Activated T-cell treated with anti-CD3 and anti-CD28 coated beads for 24 hours (primary cell): ENCODE data around the gene TRIM17.

ENCODE experiments used
- DNase-seq: peaks from one replicate; pipeline ENCODE4 v3.0.0-alpha.2; 2020; ENCODE audit warnings: low read depth

Gene TRIM17

GRCh38 chr1:228417061-228417460, 400 bp upstream of the TRIM17 start:
- DNase-seq = no peak

GRCh38 chr1:228415853-228416216, 826 bp downstream of the TRIM17 start:
- DNase-seq = no peak

GRCh38 chr1:228415221-228415620, 1.4 kb downstream of the TRIM17 start:
- DNase-seq = no peak

- no peak for DNase-seq
Measured at GRCh38 chr1:228414511-228415211, 2.0 kb downstream of the TRIM17 start.

- DNase-seq = no peak
Measured at GRCh38 chr1:228413241-228414010, 3.2 kb downstream of the TRIM17 start.

- DNase-seq = no peak
Measured at GRCh38 chr1:228411548-228412430, 4.9 kb downstream of the TRIM17 start.

GRCh38 chr1:228411121-228411520, 5.5 kb downstream of the TRIM17 start:
- DNase-seq = no peak

GRCh38 chr1:228410671-228411070, 6.0 kb downstream of the TRIM17 start:
- DNase-seq = no peak

GRCh38 chr1:228410015-228410414, 6.6 kb downstream of the TRIM17 start:
- no peak for DNase-seq

- no peak for DNase-seq
Measured at GRCh38 chr1:228408869-228409805, 7.5 kb downstream of the TRIM17 start.

- DNase-seq = no peak
Measured at GRCh38 chr1:228408041-228408868, 8.4 kb downstream of the TRIM17 start.

- DNase-seq = no peak
Measured at GRCh38 chr1:228407106-228408040, 9.3 kb downstream of the TRIM17 start.

- no peak for DNase-seq
Measured at GRCh38 chr1:228405979-228406228, 10.8 kb downstream of the TRIM17 start.

GRCh38 chr1:228405200-228405978, 11.3 kb downstream of the TRIM17 start:
- DNase-seq = no peak

- DNase-seq = no peak
Measured at GRCh38 chr1:228404107-228404720, 12.4 kb downstream of the TRIM17 start.

GRCh38 chr1:228403231-228403631, 13.4 kb downstream of the TRIM17 start:
- no peak for DNase-seq

GRCh38 chr1:228402641-228403025, 14.0 kb downstream of the TRIM17 start:
- DNase-seq = no peak

- no peak for DNase-seq
Measured at GRCh38 chr1:228401782-228402640, 14.7 kb downstream of the TRIM17 start.
